ENCODE results near the gene TMA16.
"Not testable (repeated sequence)": the region's sequence is repeated elsewhere in the genome, so short reads cannot be mapped to it uniquely, and the experiment has no call there.

TMA16 gene

GRCh38 chr4:163494360-163495241 is at the start of gene TMA16:
TSS of gene TMA16 (plus strand) at chr4:163494690. CDS start at chr4:163494802, 112 bp downstream.
- no peaks in the 10 kb centered on the region for H3K4me1 ChIP-seq (ENCODE audit: control insufficient read depth, insufficient read depth, low read length)
- no peaks in the 10 kb centered on the region for H3K9me3 ChIP-seq (ENCODE audit: control insufficient read depth, low read length)
- H3K36me3 ChIP-seq (ENCODE audit: control insufficient read depth, insufficient read depth, low read length) = no peaks in the 10 kb centered on the region
- H3K9ac ChIP-seq (ENCODE audit: low read length) = peak within 1 kb of the TSS; percentile 93
- peak within 1 kb of the TSS; percentile 90 for H3K4me3 ChIP-seq (ENCODE audit: low read length)
- no peaks in the 10 kb centered on the region for H3K27me3 ChIP-seq (ENCODE audit: control insufficient read depth, insufficient read depth, low read length)

GRCh38 chr4:163447023-163447422 is 47.5 kb upstream of the TMA16 start:
- not testable (repeated sequence) for H3K4me1 ChIP-seq (ENCODE audit: control insufficient read depth, insufficient read depth, low read length); H3K9ac ChIP-seq (ENCODE audit: low read length); H3K9me3 ChIP-seq (ENCODE audit: control insufficient read depth, low read length); H3K27me3 ChIP-seq (ENCODE audit: control insufficient read depth, insufficient read depth, low read length); H3K4me3 ChIP-seq (ENCODE audit: low read length); H3K36me3 ChIP-seq (ENCODE audit: control insufficient read depth, insufficient read depth, low read length)

- H3K36me3 ChIP-seq (ENCODE audit: control insufficient read depth, insufficient read depth, low read length) = no peaks in the 10 kb centered on the region
- H3K4me3 ChIP-seq (ENCODE audit: low read length) = no peak overlapping the region
- no peaks in the 10 kb centered on the region for H3K27me3 ChIP-seq (ENCODE audit: control insufficient read depth, insufficient read depth, low read length)
- H3K9me3 ChIP-seq (ENCODE audit: control insufficient read depth, low read length) = no peaks in the 10 kb centered on the region
- no peaks in the 10 kb centered on the region for H3K4me1 ChIP-seq (ENCODE audit: control insufficient read depth, insufficient read depth, low read length)
- no peak overlapping the region for H3K9ac ChIP-seq (ENCODE audit: low read length)
These were observed 47.0 kb upstream of the TMA16 start for GRCh38 chr4:163447481-163447880.

- H3K4me3 ChIP-seq (ENCODE audit: low read length) = no peak overlapping the region
- no peaks in the 10 kb centered on the region for H3K9me3 ChIP-seq (ENCODE audit: control insufficient read depth, low read length)
- H3K4me1 ChIP-seq (ENCODE audit: control insufficient read depth, insufficient read depth, low read length) = no peaks in the 10 kb centered on the region
- no peaks in the 10 kb centered on the region for H3K36me3 ChIP-seq (ENCODE audit: control insufficient read depth, insufficient read depth, low read length)
- no peaks in the 10 kb centered on the region for H3K27me3 ChIP-seq (ENCODE audit: control insufficient read depth, insufficient read depth, low read length)
- no peak overlapping the region for H3K9ac ChIP-seq (ENCODE audit: low read length)
These were observed 45.8 kb upstream of the TMA16 start for GRCh38 chr4:163448540-163449203.

- no peaks in the 10 kb centered on the region for H3K27me3 ChIP-seq (ENCODE audit: control insufficient read depth, insufficient read depth, low read length)
- H3K4me1 ChIP-seq (ENCODE audit: control insufficient read depth, insufficient read depth, low read length) = no peaks in the 10 kb centered on the region
- H3K36me3 ChIP-seq (ENCODE audit: control insufficient read depth, insufficient read depth, low read length) = no peaks in the 10 kb centered on the region
- H3K9ac ChIP-seq (ENCODE audit: low read length) = no peak overlapping the region
- no peak overlapping the region for H3K4me3 ChIP-seq (ENCODE audit: low read length)
- no peaks in the 10 kb centered on the region for H3K9me3 ChIP-seq (ENCODE audit: control insufficient read depth, low read length)
These were observed 31.9 kb upstream of the TMA16 start for GRCh38 chr4:163462556-163462955.

GRCh38 chr4:163467082-163467770 is 27.3 kb upstream of the TMA16 start:
- H3K9me3 ChIP-seq (ENCODE audit: control insufficient read depth, low read length) = no peaks in the 10 kb centered on the region

GRCh38 chr4:163470391-163470790 is 24.1 kb upstream of the TMA16 start:
- Histone ChIP-seq H3K36me3 (ENCODE audit: control insufficient read depth, insufficient read depth, low read length) (no peaks in the 10 kb centered on the region), H3K27me3 (ENCODE audit: control insufficient read depth, insufficient read depth, low read length) (no peaks in the 10 kb centered on the region), H3K9me3 (ENCODE audit: control insufficient read depth, low read length) (no peaks in the 10 kb centered on the region), H3K4me3 (ENCODE audit: low read length) (no peak overlapping the region), H3K9ac (ENCODE audit: low read length) (no peak overlapping the region), H3K4me1 (ENCODE audit: control insufficient read depth, insufficient read depth, low read length) (no peaks in the 10 kb centered on the region)

More at GRCh38 chr4:163467082-163467770, 27.3 kb upstream of the TMA16 start:
- H3K4me3 ChIP-seq (ENCODE audit: low read length) = no peak overlapping the region
- H3K27me3 ChIP-seq (ENCODE audit: control insufficient read depth, insufficient read depth, low read length) = no peaks in the 10 kb centered on the region
- no peak overlapping the region for H3K9ac ChIP-seq (ENCODE audit: low read length)
- no peaks in the 10 kb centered on the region for H3K4me1 ChIP-seq (ENCODE audit: control insufficient read depth, insufficient read depth, low read length)
- H3K36me3 ChIP-seq (ENCODE audit: control insufficient read depth, insufficient read depth, low read length) = no peaks in the 10 kb centered on the region

- Histone ChIP-seq H3K9me3 (ENCODE audit: control insufficient read depth, low read length) (no peaks in the 10 kb centered on the region), H3K4me3 (ENCODE audit: low read length) (no peak overlapping the region), H3K36me3 (ENCODE audit: control insufficient read depth, insufficient read depth, low read length) (no peaks in the 10 kb centered on the region), H3K27me3 (ENCODE audit: control insufficient read depth, insufficient read depth, low read length) (no peaks in the 10 kb centered on the region), H3K4me1 (ENCODE audit: control insufficient read depth, insufficient read depth, low read length) (no peaks in the 10 kb centered on the region), H3K9ac (ENCODE audit: low read length) (no peak overlapping the region)
These were observed 21.4 kb upstream of the TMA16 start for GRCh38 chr4:163473130-163473529.

- H3K4me3 ChIP-seq (ENCODE audit: low read length) = no peak within 1 kb of the TSS
- H3K9me3 ChIP-seq (ENCODE audit: control insufficient read depth, low read length) = no peaks in the 10 kb centered on the region
- no peaks in the 10 kb centered on the region for H3K27me3 ChIP-seq (ENCODE audit: control insufficient read depth, insufficient read depth, low read length)
- H3K4me1 ChIP-seq (ENCODE audit: control insufficient read depth, insufficient read depth, low read length) = no peaks in the 10 kb centered on the region
- no peaks in the 10 kb centered on the region for H3K36me3 ChIP-seq (ENCODE audit: control insufficient read depth, insufficient read depth, low read length)
- H3K9ac ChIP-seq (ENCODE audit: low read length) = no peak within 1 kb of the TSS
These were observed 20.9 kb upstream of the TMA16 start, which contains the start of gene TKTL2 for GRCh38 chr4:163473576-163473975. TSS of gene TKTL2 (minus strand) at chr4:163473754. CDS start at chr4:163473734, 20 bp downstream.

GRCh38 chr4:163474027-163474426 is 20.5 kb upstream of the TMA16 start:
- Histone ChIP-seq H3K4me1 (ENCODE audit: control insufficient read depth, insufficient read depth, low read length) (no peaks in the 10 kb centered on the region), H3K9me3 (ENCODE audit: control insufficient read depth, low read length) (no peaks in the 10 kb centered on the region), H3K9ac (ENCODE audit: low read length) (no peak overlapping the region), H3K4me3 (ENCODE audit: low read length) (no peak overlapping the region), H3K36me3 (ENCODE audit: control insufficient read depth, insufficient read depth, low read length) (no peaks in the 10 kb centered on the region), H3K27me3 (ENCODE audit: control insufficient read depth, insufficient read depth, low read length) (no peaks in the 10 kb centered on the region)

- Histone ChIP-seq H3K27me3 (ENCODE audit: control insufficient read depth, insufficient read depth, low read length) (no peaks in the 10 kb centered on the region), H3K9me3 (ENCODE audit: control insufficient read depth, low read length) (no peaks in the 10 kb centered on the region), H3K36me3 (ENCODE audit: control insufficient read depth, insufficient read depth, low read length) (no peaks in the 10 kb centered on the region), H3K4me1 (ENCODE audit: control insufficient read depth, insufficient read depth, low read length) (no peaks in the 10 kb centered on the region), H3K9ac (ENCODE audit: low read length) (no peak overlapping the region), H3K4me3 (ENCODE audit: low read length) (no peak overlapping the region)
These were observed 17.6 kb upstream of the TMA16 start for GRCh38 chr4:163476761-163477438.

Measured in mucosa of stomach (tissue), 1 donor.